Muscle of back (tissue), 11 donors: ENCODE results near the gene ERC2. TPM values are rescaled to one million over a fixed set of nuclear protein-coding genes. Genes with fewer than 3 reads are reported as not detected.
A peak's percentile ranks its signal among the peaks of the same experiment; 100 is the strongest.

Source experiments
- DNase-seq, 3 donors: peaks; one replicate each; pipeline versions ENCODE4 v3.0.0 to v3.0.0-alpha.2; 2013
- polyA plus RNA-seq, 10 donors: library from polyadenylated mRNA; unstranded; fragments of 120-200 nt; gene quantifications; one replicate each; pipeline ENCODE4 v1.2.1, GENCODE V29; 2013; ENCODE audit not compliant: insufficient read length in 10 of 10

Gene ERC2
- polyA plus RNA-seq, 10 donors: 0.76 to 2.5 (median 1.6) TPM

GRCh38 chr3:55480911-55481743 is 987.1 kb downstream of the ERC2 start:
- DNase-seq: peak; percentile 23 to 66 (median 34)

- no peak for DNase-seq
Observed at GRCh38 chr3:55477306-55478303, 990.7 kb downstream of the ERC2 start.

- DNase-seq: peak in 1 of 3 donors; percentile 82
Observed at GRCh38 chr3:55476515-55476914, 991.8 kb downstream of the ERC2 start.

- DNase-seq: no peak
Observed at GRCh38 chr3:55474213-55474632, 994.0 kb downstream of the ERC2 start.

- no peak for DNase-seq
Observed at GRCh38 chr3:55473788-55474187, 994.5 kb downstream of the ERC2 start.

- no peak for DNase-seq
Observed at GRCh38 chr3:55471522-55472280, 996.6 kb downstream of the ERC2 start.

- DNase-seq: no peak
Observed at GRCh38 chr3:55471084-55471483, 997.2 kb downstream of the ERC2 start.

- no peak for DNase-seq
Observed at GRCh38 chr3:55469957-55470526, 998.2 kb downstream of the ERC2 start.

GRCh38 chr3:55468251-55468650 is 1000.0 kb downstream of the ERC2 start:
- DNase-seq: peak in 1 of 3 donors; percentile 43

- peak in 2 of 3 donors; percentile 42 to 65 for DNase-seq
Observed at GRCh38 chr3:55467099-55467498, 1001.2 kb downstream of the ERC2 start.

- DNase-seq: no peak
Observed at GRCh38 chr3:55466526-55466925, 1001.7 kb downstream of the ERC2 start.

GRCh38 chr3:55461896-55462295 is 1006.4 kb downstream of the ERC2 start:
- DNase-seq: no peak

GRCh38 chr3:55459838-55460237 is 1008.4 kb downstream of the ERC2 start:
- no peak for DNase-seq

Other genes with a start within 250 kb of the ERC2 start
- 10 to 100 TPM; 10.9 to 31.6 (median 16.6) TPM for gene CCDC66, start 88.7 kb upstream of the ERC2 start, polyA plus RNA-seq
- gene TASOR, start 214.8 kb upstream of the ERC2 start, polyA plus RNA-seq: 10 to 100 TPM; 31.0 to 52.4 (median 44.5) TPM